Osteocyte (in vitro differentiated cells): ENCODE measurements around the gene CAMSAP1. TPM values are rescaled to one million over a fixed set of nuclear protein-coding genes. Genes with fewer than 3 reads are reported as not detected.
"Not testable (repeated sequence)": the region's sequence is repeated elsewhere in the genome, so short reads cannot be mapped to it uniquely, and the experiment has no call there.

Source experiments
- DNase-seq: peaks from one replicate; pipeline ENCODE4 v3.0.0; 2021; ENCODE audit warnings: mixed read lengths; ENCODE audit not compliant: unreplicated experiment; ENCODE audit errors: extremely low spot score
- H3K27ac Mint-ChIP-seq: one replicate; pipeline ENCODE4 v1.8.0; 2021; ENCODE audit warnings: mild to moderate bottlenecking, mixed read lengths; ENCODE audit not compliant: unreplicated experiment
- H3K27me3 Mint-ChIP-seq: one replicate; pipeline ENCODE4 v1.8.0; 2021; ENCODE audit warnings: mixed read lengths; ENCODE audit not compliant: unreplicated experiment
- H3K36me3 Mint-ChIP-seq: one replicate; pipeline ENCODE4 v1.8.0; 2021; ENCODE audit warnings: mixed read lengths; ENCODE audit not compliant: unreplicated experiment
- H3K4me1 Mint-ChIP-seq: one replicate; pipeline ENCODE4 v1.8.0; 2021; ENCODE audit warnings: mixed read lengths; ENCODE audit not compliant: unreplicated experiment
- H3K4me3 Mint-ChIP-seq: one replicate; pipeline ENCODE4 v1.8.0; 2021; ENCODE audit warnings: mild to moderate bottlenecking, moderate library complexity, mixed read lengths; ENCODE audit not compliant: unreplicated experiment
- H3K9me3 Mint-ChIP-seq: one replicate; pipeline ENCODE4 v1.8.0; 2021; ENCODE audit warnings: mixed read lengths; ENCODE audit not compliant: unreplicated experiment
- total RNA-seq: library from RNA; stranded (reverse); gene quantifications from 2 replicates; pipeline ENCODE4 v1.2.1, GENCODE V29; 2021
- TF ChIP-seq, protein P1 (sequence below): fragments of 200-600 bp; sonication (generic); IDR thresholded peaks from 2 replicates; pipeline ENCODE4 v1.5.0; 2021; ENCODE audit warnings: antibody characterized with exemption, mild to moderate bottlenecking, moderate library complexity

CAMSAP1 gene
- total RNA-seq, 1 donor from 2014 or later: 34.4 TPM

DNA sequence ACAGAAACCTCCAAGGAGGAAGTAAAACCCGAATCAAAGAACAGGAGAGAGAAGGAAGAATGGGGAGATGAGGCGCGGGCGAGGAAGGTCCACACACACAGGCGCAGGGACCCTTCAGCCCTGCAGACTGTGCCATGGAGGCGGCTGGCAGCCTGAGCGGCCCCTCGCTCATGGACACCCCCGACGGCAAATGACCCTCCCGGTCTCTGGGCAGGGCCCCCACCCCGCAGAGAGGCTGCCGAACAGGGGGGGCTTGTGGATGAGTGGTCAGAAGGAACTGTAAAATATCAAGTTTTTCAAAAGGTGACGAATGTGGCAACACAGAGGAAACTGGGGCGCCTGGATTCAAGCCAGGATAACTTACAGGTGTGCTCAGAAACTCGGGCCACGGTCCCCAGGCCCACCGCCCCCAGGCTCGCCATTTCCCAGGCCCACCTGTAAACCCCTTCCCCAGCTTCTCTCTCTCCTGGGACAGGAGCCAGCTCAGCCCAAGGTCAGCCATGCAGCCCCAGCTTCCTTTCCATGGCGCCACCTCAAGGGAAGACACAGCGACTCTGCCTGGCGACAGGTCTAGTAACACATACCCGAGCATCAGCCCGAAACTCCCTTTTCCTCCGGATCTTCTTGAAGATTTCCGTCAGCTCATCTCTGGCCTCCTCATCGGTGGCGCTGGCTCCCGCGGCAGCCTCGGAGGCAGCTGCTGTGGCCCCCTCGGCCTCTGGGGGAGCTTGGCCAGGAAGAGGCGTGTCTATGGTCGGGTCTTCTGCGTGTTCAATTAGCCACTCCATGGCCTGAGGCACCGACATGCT is 37.3 kb upstream of the CAMSAP1 start:
- peaks cover 41% of the 10 kb centered on the region for H3K36me3 Mint-ChIP-seq
- no peaks in the 10 kb centered on the region for H3K27me3 Mint-ChIP-seq
- no peak overlapping the region for H3K4me3 Mint-ChIP-seq
- no peak for DNase-seq
- TF ChIP-seq, protein P1, sequence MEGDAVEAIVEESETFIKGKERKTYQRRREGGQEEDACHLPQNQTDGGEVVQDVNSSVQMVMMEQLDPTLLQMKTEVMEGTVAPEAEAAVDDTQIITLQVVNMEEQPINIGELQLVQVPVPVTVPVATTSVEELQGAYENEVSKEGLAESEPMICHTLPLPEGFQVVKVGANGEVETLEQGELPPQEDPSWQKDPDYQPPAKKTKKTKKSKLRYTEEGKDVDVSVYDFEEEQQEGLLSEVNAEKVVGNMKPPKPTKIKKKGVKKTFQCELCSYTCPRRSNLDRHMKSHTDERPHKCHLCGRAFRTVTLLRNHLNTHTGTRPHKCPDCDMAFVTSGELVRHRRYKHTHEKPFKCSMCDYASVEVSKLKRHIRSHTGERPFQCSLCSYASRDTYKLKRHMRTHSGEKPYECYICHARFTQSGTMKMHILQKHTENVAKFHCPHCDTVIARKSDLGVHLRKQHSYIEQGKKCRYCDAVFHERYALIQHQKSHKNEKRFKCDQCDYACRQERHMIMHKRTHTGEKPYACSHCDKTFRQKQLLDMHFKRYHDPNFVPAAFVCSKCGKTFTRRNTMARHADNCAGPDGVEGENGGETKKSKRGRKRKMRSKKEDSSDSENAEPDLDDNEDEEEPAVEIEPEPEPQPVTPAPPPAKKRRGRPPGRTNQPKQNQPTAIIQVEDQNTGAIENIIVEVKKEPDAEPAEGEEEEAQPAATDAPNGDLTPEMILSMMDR: no peak
- no peak overlapping the region for H3K27ac Mint-ChIP-seq
- no peaks in the 10 kb centered on the region for H3K9me3 Mint-ChIP-seq
- peaks cover 4% of the 10 kb centered on the region for H3K4me1 Mint-ChIP-seq

DNA sequence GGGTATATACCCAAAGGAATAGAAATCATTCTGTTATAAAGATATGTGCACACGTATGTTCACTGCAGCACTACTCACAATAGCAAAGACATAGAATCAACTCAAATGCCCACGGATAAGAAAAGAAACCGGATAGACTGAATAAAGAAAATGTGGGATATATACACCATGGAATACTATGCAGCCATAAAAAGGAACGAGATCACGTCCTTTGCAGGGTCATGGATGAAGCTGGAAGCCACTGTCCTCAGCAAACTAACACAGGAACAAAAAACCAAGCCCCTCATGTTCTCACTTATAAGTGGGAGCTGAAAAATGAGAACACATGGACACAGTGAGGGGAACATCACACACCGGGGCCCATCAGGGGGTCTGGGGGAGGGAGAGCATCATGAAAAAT is 36.3 kb upstream of the CAMSAP1 start:
- not testable (repeated sequence) for DNase-seq, H3K4me1 Mint-ChIP-seq, H3K27me3 Mint-ChIP-seq, H3K4me3 Mint-ChIP-seq, H3K9me3 Mint-ChIP-seq, H3K27ac Mint-ChIP-seq
- H3K36me3 Mint-ChIP-seq: peaks cover 36% of the 10 kb centered on the region

DNA sequence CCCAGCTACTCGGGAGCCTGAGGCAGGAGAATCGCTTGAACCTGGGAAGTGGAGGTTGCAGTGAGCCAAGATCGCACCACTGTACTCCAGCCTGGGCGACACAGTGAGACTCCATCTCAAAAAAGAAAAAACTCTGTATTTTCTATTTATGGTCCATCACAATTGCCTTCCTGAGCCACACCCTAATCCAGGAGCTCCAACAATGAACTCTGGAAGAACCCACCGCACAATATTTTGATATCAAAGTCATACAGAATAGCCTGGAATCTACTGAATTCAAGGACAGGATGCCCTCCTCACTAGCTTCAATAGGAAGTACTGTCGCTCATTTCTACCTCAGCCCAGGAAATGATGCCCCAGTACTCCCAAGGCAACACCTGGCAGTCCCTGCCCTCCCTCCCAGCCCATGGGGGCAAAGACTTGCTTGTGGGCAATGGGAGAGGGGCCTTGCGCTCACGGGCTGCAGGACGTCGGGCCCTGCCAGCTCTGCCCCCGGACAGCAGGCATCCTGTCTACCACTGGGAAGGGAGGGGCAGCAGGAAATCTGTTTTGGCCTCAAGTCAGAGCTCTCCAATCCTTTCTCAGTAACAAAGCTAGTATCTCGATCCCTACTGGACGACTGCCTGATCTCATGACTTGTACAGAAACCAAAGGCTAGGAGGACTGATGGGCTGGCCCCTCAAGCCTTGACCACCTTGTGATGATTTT is 34.1 kb upstream of the CAMSAP1 start:
- TF ChIP-seq, protein P1: no peak
- DNase-seq: no peak
- H3K27me3 Mint-ChIP-seq: no peaks in the 10 kb centered on the region
- H3K4me3 Mint-ChIP-seq: no peak overlapping the region
- H3K4me1 Mint-ChIP-seq: no peaks in the 10 kb centered on the region
- H3K9me3 Mint-ChIP-seq: no peaks in the 10 kb centered on the region
- peaks cover 49% of the 10 kb centered on the region for H3K36me3 Mint-ChIP-seq
- H3K27ac Mint-ChIP-seq: peak overlapping the region; percentile 42

DNA sequence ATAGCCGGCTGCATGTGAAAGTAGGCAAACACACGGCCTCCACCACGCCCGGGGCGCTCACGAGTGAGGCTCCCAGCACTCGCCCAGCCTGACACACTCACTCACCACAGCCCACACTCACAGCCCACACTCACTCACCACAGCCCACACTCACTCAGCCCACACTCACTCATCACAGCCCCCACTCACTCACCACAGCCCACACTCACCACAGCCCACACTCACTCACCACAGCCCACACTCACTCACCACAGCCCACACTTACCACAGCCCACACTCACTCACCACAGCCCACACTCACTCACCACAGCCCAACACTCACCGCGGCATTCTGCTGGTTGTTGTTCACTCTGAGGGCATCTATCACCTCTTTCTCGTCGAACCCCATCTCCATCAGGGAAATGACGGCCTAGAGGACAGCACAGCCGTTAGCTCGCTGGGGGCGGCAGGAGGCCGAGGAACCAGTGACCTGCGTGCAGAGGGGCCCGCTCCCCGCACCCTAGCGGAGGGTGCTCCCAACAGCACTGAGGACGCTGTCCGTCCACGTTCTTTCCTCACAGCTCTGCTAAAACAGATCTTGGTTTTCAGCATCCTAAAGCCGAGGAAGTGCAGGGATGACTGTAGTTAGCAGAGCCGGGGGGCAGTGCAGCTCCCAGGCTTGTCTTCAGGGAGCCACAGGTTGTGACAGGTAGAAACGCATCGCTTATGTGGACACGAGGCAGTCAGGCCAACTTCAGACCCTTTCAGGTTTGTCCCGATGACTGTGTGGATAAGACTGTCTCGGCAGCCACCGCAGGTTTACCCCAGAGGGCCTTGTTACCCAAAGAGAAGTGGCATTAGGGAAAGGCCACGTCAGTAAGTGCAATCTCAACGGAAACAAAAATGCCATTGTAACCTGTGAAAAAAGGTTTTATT is 32.3 kb upstream of the CAMSAP1 start:
- TF ChIP-seq, protein P1: no peak
- no peaks in the 10 kb centered on the region for H3K9me3 Mint-ChIP-seq
- H3K4me3 Mint-ChIP-seq: no peak overlapping the region
- no peak overlapping the region for H3K27ac Mint-ChIP-seq
- no peaks in the 10 kb centered on the region for H3K27me3 Mint-ChIP-seq
- H3K36me3 Mint-ChIP-seq: peaks cover 46% of the 10 kb centered on the region
- H3K4me1 Mint-ChIP-seq: no peaks in the 10 kb centered on the region
- no peak for DNase-seq
